GM21360 (cell line): ENCODE data around the gene PTCD2.
"Not testable (repeated sequence)": the region's sequence is repeated elsewhere in the genome, so short reads cannot be mapped to it uniquely, and the experiment has no call there.

Experiments
- ATAC-seq: cut with Tn5 transposase; IDR thresholded peaks from one replicate; pipeline ENCODE4 v1.9.1; 2021; ENCODE audit warnings: mild to moderate bottlenecking, moderate library complexity; ENCODE audit not compliant: unreplicated experiment

The PTCD2 gene

DNA sequence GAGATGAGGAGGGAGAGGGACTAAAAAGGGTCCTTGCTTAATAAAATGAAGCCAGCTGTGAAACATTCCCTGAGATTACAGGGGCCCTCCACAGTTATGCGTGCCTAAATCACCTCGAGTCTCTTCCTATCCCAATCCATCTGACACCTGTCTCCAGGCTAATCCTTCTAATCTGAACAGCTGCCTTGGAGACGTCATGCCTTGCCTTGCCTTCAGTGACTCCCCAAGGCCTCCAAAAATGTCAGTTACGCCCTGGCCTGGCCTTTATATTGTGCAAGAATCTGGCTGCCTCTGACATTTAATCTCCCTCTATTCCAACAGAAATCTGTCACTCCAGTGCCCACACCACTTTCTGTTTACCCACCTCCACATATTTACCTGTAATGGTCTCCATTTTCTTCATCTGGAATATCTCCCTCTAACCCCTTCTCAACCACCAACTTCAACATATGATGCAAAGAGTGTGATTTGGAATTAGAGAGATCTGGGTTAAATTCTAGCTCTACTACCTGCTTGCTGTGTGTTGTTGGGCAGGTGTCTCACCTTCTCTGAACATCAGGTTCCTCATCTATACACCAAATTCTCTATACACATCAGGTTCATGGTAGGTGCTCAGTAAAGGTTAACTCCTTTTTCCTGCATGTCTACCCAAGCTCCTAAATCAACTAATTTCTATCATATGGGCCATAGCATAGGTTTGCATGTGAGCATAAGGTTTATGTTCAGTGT lies 57.9 kb downstream of the PTCD2 start:
- no peak for ATAC-seq

DNA sequence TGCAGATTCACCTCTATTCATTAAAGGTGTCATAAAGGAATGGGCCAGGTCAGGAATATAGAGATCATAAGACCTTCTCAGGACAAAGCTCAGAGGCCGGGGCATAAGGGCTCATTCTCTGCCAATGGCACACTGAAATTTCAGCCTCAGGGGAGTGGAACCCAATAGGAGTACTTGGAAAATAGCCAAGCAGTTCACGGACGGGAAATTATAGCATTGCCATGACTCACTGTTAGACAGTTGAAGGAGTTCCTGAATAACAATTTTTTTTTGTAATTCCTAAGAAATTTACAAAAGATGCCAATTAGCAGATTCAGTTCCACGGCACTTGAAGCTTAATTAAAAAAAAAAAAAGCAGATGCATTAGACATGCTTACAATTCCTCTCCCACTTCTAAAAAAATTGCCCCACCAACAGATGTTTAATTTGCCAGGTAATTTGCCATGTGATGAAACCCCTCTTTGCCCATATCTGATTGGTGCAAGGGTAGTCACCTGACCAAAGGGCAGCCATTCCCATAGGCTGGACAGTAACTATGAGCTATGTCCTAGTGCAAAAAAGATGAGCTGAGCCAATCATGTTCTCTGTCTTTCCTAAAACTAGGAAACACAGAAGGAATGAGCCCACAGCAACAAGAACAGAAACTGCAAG lies 58.6 kb downstream of the PTCD2 start:
- ATAC-seq, result no peak

DNA sequence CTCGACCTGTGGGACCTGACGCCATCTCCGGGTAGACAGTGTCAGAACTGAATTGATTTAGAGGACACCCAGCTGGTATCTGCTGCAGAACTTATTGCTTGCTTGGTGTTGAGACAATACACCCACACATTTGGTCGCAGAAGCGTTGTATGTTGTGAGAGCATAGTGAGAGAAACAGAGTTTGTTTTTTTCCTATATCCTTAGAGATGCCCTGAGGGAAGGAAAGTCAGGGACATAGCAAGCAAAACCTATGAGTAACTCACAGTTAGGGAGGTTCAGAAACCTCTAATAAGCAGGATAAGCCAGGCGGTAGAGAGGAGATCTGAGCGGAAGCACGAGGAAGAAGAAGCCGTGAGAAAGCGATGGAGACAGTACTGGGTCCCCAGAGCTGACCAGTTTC lies 59.8 kb downstream of the PTCD2 start:
- ATAC-seq, result no peak

DNA sequence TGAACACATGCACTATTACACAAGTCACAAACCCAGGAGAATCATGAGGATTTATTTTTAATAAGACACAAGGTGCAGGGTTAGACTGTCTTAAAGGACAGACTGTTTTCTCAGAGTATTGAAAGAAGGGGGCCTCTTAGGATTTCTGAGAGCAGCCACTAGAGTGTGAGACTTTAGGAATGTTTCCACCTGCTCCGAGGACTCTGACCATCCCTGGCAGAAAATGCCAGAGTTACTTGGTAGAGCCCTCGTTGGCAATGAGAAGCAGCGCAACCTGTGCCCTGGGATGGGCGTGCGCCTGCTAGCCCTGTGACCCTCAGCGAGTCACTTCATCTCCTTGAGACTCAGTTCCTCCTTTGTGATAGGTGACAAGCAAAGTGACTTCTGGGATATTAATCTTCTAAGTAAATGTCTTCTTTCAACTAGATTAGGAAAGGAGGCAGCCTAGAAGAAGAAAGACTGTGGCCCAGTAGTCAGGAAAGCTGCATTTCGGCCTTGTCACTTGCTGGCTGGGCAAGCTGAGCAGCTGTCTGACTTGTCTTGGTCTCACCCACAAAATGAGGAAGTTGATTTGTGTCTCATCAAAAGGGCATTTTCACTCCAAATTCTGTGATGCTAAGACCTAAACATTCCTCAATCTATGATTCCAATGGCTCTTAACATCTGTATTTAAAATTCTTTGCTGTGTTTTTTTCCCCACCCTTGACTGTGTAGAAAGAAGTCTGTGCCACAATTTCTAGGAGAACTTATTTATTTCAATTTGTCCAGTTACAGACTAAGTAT lies 60.5 kb downstream of the PTCD2 start:
- ATAC-seq, result no peak

DNA sequence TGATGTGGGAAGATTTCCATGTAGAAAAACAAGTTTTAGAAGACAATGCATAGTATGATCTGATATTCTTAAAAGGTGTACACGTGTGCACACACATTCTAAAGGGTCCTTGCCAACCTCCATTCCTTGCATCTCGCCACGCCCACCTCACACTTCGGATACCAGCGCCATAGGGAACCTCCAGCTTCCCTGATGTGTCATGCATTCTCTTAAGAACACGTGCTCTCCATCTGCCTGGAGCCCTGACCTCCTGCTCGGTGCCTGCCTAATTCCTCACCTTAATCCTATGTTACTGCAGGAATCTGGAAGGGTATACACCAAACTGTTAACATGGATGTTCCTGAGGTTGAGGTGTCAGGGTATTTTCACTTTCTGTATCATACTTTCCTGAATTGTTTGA lies 63.1 kb downstream of the PTCD2 start:
- ATAC-seq, result no peak

DNA sequence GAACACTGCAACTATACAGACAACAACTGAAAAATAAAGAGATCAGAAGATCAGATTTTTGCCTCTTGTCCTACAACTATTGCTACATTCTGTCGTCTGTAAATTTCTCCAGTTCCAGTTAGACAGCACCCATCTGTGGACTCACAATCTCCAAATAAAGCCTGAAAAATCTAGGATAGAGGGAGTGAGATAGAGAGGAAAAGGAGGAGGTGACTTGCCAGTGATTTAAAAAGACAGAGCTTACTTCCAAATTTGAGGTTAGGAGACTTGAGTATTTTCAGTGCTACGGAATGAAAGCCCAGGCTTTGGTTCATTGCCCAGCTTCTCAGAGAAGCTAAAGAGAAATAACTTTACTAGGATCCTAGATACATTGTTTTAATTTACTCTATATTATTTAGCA lies 63.6 kb downstream of the PTCD2 start:
- ATAC-seq, result no peak

DNA sequence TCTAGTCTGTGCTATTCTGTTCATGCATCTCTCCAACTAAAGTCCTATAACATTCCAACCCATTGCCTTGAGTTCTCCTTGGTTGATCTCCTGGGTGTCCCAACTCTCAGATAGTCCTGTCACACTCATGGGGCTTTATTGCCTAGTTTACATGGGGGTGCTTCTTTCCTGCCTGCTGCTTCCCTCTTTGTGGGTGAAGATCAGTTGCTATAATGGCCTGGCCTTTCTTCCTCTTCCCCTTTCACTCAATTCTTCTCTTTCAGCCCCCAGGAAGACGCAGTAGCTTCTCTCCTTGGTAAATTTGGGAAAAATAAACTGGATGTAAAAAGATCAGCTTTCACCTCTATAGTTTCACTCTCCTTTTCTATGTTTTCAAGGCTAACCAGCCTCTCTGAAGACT lies 66.5 kb downstream of the PTCD2 start:
- no peak for ATAC-seq

DNA sequence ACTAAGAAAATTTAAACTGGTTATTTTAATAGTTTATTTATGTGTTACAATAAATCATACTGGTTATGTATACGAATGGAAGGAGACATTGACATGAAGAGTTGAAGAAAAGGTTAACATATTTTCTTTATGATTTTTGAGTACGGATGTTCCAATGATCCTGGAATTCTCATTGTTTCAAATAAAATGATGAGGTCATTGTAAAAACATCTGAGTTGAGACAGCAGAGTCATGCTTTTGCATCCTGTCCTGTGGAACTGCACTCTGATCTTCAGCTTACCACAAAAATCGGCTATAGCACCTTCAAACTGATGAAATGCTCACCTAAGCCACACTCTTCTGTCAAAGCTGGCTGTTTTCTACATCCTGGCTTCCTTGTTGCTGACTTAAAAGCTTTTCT lies 67.8 kb downstream of the PTCD2 start:
- no peak for ATAC-seq

DNA sequence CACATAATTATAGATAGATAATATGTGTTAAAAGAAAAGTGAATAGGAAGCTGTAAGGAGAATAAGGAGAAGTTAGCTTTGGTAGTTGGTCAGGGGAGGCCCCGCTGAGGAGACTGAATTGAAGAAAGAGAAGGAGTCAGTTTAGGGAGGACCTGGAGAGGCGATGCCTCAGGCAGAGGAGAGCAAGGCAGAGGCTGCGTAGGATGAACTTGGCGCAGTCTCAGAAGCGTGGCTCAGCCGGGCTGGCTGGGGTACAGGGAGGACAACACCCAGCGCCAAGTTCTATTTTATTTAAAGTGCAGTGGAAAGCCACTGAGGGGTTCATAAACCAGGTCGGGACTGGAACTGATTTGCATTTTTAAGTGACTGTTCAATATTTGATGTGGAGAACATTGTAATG lies 68.5 kb downstream of the PTCD2 start:
- no peak for ATAC-seq

DNA sequence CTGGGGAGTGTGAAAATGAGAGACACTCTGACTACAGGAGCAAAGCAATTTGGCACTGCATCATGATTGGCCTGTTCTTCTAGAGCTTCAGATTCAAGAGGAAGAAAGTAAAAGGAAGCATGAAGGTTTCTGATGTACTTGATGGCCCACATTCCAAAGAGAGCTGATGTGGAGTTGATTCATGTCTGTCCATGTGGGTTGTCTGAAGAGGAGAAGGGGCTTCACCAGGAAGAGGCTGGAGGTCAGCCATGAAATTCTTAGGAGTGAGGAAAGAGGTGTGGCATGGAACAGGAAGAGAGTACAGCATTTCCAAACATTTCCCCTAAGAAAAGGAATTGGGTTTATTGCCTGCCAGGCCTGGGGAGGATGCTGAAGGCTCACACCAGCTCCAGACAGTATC lies 70.7 kb downstream of the PTCD2 start:
- no peak for ATAC-seq

DNA sequence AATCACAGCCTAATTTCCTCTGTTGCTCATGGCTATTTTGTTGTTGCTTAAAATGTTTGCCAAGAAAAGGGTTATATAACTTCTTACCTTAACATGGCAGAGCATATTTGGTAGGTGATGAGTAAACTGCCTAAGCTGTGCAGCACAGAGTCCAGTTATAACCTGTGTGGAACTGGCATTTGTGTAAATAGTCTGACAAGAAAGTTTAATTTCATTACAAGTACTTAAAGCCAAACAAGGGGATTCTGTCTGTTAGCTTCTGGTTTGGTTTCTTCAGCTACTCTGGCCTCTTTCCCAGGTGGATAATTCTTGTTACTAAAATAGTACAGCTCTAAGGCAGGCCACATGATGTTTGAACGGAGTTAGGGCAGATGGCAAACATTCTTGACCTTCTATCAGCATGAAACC lies 72.2 kb downstream of the PTCD2 start:
- no peak for ATAC-seq

DNA sequence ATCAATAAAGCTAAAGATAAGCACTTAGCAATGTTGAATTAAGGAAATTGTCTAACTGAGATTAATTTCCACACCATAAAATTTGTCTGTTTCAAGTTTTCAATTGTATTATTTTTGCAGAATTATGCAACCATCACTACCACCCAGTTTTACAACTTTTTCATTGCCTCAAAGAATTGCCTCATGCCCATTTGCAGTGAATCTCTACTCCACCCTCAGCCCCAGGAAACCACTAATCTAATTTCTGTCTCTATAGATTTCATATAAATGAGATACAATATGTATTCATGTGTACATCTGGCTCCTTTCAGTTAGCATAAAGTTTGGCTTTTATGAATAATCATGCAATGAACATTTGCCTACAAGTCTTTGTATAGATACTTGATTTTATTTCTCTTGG lies 72.9 kb downstream of the PTCD2 start:
- no peak for ATAC-seq

DNA sequence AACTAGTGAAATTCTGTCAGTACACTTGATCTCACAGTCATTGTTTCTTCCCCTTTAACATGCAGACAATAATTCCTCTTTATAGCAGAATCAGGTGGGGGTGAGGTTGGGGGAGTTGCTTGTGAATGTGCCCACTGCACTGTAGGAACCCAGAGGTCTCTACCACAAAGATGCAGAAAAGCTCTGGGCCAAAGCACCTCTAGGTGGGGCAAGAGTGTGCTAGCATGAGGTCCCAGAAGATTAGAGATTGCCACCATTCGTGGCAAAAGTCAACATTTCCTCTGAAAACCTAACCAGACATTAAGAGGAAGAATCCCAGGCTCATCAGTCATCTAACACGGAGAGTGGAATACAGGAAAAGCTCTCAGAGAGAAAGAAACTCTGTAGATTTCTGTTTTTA lies 74.5 kb downstream of the PTCD2 start:
- no peak for ATAC-seq

DNA sequence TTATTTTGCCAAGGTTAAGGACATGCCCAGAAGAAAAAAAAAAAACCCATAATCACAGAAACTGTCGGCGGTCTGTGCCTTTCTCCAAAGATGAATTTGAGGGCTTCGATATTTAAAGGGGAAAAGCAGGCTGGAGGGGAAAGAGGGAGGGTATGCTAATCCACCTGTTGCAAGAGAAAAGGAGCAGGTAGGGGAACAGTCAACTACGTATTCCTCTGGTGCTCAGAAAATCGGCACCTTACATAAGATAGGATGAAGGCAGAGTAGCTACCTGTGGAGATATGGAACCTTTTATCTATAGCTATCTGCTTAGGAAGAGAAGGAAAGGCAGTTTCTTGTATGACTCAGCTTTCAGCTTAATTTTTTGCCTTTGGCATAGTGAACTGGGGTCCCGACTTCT lies 77.7 kb downstream of the PTCD2 start:
- ATAC-seq, result no peak

DNA sequence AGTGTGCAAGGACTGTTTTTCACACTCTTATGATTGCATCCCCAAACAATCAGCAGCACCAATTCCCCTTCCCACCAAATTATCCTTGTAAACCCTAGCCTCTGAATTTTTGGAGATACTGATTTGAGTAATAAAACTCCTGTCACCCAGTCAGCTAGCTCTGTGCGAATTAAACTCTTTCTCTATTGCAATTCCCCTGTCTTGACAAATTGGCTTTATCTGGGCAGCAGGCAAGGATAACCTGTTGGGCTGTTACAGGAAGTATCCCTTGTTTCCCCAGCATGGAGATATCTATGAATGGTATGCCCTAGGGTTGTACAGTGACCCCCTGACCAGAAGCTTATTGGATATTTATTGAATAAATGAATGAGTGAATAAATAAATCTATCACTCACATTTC lies 80.8 kb downstream of the PTCD2 start:
- ATAC-seq, result no peak

DNA sequence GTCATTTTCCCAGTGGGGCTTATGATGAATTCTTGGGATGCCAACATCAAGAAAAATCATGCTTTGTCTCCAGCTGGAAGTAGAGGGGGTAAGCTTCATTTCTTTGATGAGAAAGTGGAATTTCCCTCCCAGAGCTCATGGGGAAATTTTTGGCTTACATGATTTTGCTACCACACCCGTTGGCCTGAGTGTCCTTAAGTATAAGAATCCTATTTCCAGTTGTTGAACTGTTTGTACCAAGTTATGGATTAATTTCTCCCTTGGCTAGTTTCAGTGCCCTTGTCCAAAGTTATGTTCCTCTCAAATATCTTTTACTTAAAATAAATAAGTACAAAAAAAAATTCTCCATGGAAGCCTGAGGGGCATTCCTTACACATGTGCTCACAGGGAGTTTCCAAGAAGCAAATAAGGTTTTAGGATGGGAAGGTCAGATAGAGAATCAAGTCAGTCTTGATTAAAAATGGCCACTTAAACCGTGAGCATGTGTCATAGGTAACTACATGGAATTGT lies 82.3 kb downstream of the PTCD2 start:
- no peak for ATAC-seq

DNA sequence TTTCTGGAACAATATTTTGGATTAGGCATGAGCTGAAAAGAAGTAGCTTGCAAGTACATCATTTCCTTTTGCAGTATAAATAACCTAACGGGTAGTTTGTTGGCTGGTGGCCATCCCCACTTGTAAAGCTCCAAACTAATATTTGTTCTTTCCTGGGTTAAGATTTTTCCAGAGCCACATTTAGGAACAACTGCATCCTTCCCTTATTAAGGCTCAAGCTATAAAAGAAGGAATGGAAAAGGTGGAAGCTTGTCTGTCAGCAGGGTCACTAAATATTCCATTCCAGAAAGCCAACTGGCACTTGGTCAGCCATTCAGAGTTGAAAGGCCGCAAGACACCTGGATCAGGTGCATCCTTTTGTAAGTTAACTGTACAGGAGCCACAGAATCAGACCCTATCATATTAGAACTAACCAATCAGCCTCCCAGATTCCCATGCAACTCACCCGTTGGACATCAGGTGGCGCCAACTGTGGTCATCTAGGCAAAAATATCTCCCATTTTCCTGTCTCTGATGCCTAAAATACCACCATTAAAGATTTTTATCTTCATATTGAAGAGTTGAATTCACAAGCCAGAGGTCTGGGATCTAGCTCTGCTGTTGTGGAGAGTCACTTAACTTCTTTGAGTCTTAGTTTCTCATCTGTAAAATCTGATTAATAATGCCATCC lies 82.9 kb downstream of the PTCD2 start:
- ATAC-seq, result no peak

DNA sequence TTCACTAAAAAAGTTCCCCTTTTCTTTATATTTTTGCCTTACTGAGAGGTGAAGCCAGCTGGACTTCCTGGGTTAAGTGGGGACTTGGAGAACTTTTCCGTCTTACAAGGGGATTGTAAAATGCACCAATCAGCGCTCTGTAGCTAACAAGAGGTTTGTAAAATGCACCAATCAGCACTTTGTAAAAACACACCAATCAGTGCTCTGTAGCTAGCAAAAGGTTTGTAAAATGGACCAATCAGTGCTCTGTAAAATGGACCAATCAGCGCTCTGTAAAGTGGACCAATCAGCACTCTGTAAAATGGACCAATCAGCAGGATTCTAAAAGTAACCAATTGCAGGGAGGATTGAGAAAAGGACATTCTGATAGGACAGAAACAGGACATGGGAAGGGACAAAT lies 84.6 kb downstream of the PTCD2 start:
- ATAC-seq, result not testable (repeated sequence)

DNA sequence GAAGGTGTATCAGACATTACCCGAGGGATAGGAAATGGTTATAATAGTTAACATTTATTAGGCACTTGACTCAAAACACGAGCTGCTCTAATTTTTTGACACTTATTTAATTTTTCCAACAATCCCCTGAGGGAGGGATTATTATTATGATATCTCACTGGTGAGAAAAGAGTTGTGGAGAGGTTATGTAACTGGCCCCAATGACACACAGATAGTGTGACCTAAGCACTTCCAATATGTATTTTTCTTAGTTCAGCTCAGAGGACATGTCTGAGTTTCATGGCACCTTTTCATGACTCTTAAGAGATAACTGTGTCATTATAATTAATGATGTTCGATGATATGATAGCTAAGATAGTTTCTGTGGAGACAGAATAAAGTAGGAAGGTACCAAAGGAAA lies 86.9 kb downstream of the PTCD2 start:
- ATAC-seq, result no peak

DNA sequence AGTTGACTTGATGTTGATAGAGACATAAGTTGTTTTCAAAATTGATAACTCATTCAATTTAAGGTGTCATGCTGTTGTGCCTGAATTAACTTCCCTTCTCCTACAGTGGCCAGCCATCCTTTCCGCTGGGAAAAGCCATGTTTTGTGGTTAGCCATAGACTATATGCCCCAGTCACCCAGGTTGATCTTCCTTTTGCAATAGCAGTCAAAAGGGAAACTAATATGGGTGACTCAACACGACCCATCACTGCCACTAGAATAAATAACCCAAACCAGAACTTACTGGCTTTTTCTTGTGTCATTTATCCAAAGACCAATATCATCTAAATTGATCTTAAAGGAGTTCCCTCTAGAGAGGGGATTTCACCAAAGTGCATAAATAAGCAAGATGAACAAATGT lies 87.4 kb downstream of the PTCD2 start:
- no peak for ATAC-seq

DNA sequence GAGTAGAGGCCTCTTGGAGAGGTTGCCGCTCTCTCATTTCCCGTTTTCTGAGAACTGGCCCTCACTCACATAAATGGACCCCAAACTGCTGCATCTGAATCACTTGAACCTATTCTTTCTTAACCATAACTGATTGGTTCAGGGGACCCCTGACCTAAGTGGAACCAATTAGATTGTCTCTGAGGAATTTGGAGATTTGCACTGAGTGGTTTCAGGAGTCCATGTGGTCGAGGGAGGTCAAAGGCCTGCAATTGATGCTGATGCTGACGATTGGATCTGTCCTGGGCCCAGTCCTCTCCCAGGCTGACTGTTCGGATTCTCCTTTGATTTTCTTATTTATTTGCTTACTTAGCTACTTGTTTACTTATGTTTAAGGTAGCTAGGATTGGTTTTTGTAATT lies 88.0 kb downstream of the PTCD2 start:
- ATAC-seq, result no peak
